ENCODE data around the gene QPCT. TPM values are rescaled to one million over a fixed set of nuclear protein-coding genes. Genes with fewer than 3 reads are reported as not detected.

The QPCT gene
- total RNA-seq, 4 donors from 2014 or later = 2.1 to 13.7 (median 7.2) TPM

DNA sequence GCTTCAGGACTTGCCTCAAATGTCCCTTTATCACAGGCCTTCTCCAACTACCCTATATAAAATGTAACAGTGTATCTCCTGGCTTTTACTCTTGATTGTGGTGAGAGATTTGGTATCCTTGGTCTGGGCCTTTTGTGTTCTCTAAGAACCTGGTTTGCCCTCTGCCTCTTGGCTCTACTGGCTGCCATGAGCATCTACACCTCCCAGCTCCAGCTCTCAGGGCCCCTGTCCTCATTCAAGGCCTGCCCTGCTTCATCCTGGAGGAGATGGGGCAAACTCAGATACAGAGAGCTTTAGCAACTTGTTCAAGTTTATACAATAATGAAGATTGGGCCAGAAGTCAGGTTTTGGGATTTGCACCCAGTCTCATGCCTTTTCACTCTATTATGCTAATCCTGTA lies 45.0 kb downstream of the QPCT start:
- H3K36me3 ChIP-seq = no peaks in the 10 kb centered on the region
- peak overlapping the region in 1 of 4 donors; percentile 64 for H3K27ac ChIP-seq
- DNase-seq = no peak
- no peaks in the 10 kb centered on the region for H3K9me3 ChIP-seq
- no peaks in the 10 kb centered on the region for H3K27me3 ChIP-seq
- intact Hi-C loops (cut with DNase I) = no loop called here
- H3K4me1 ChIP-seq = peaks cover 13 to 32% (median 17%) of the 10 kb centered on the region in 3 donors
- H3K4me3 ChIP-seq = no peak overlapping the region
- TF ChIP-seq POLR2A (IDR thresholded peaks at IDR 0.05) = no peak
- TF ChIP-seq, protein P1, sequence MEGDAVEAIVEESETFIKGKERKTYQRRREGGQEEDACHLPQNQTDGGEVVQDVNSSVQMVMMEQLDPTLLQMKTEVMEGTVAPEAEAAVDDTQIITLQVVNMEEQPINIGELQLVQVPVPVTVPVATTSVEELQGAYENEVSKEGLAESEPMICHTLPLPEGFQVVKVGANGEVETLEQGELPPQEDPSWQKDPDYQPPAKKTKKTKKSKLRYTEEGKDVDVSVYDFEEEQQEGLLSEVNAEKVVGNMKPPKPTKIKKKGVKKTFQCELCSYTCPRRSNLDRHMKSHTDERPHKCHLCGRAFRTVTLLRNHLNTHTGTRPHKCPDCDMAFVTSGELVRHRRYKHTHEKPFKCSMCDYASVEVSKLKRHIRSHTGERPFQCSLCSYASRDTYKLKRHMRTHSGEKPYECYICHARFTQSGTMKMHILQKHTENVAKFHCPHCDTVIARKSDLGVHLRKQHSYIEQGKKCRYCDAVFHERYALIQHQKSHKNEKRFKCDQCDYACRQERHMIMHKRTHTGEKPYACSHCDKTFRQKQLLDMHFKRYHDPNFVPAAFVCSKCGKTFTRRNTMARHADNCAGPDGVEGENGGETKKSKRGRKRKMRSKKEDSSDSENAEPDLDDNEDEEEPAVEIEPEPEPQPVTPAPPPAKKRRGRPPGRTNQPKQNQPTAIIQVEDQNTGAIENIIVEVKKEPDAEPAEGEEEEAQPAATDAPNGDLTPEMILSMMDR (IDR thresholded peaks at IDR 0.05) = peak in 1 of 6 experiments; percentile 9

DNA sequence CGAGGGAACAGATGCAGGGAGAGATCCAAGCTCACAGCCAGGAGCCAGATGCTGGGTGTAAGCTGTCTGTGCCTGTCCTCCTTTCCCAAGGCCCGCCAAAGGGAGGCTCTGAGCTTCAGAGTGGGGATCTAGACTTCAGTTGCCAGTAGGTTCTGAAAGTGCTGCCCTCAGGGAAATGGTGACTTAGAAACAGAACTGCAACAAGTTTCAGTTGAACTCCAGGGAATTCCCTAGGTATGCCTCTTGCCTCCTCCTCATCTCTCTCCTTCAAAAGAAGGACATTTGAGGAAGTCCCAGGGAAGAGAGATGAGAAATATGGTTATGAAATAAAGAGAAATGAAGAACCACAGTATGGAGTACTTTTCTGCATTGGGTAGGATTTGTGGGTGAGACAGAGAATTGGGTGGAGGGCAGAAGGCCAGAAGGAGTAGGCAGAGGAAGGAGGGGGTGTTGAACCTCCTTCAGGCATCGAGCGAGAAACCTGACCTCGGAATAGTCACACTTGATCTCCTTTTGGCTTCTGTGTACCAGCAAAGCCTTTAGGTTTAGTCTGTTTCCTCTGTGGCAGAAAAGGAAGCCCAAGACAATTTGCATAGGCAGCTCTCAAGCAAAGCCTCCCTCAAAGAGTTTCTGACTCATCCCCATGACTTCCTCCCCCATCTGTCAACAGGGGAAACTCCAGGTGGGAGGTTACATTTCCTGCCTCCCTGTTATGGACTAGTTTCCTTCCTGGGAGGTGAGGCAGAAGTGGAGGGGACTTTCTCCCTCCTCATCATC lies 45.7 kb downstream of the QPCT start:
- TF ChIP-seq, protein P1 (IDR thresholded peaks at IDR 0.05) = no peak
- no peak for TF ChIP-seq POLR2A (IDR thresholded peaks at IDR 0.05)
- Histone ChIP-seq H3K27me3 (no peaks in the 10 kb centered on the region), H3K4me1 (peaks cover 13 to 32% (median 17%) of the 10 kb centered on the region in 3 donors), H3K4me3 (peak overlapping the region in 1 of 4 donors; percentile 19), H3K9me3 (no peaks in the 10 kb centered on the region), H3K36me3 (no peaks in the 10 kb centered on the region), H3K27ac (peak overlapping the region; percentile 40 to 77 (median 58))
- 16 to 36% methylated on average over 5 of the region's 5 CpGs for WGBS, 2 donors
- DNase-seq = no peak
- intact Hi-C loops (cut with DNase I) = no loop called here

DNA sequence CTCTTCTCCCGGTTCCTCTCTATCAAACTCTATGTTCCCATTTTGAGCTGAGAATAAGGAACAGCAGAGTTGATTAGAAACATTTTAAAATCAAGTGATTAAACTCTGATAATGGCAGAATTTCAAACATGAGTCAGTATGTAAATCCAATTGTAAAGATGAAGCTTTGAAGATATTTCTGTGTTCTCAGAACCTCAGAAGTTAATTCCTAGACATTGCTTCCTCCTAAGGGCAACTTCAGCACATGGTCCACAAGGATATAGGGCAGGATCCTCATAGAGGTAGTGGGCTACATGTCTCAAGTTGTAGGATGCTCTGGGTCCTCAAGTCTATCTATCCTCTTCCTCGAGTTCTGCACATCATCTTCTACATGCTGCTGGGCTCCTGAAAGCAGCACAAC lies 46.3 kb downstream of the QPCT start:
- DNase-seq = no peak
- TF ChIP-seq, protein P1 (IDR thresholded peaks at IDR 0.05) = no peak
- TF ChIP-seq POLR2A (IDR thresholded peaks at IDR 0.05) = no peak
- WGBS, 2 donors = 33 to 44% methylated on average over 2 of the region's 2 CpGs
- intact Hi-C loops (cut with DNase I) = no loop called here
- Histone ChIP-seq H3K4me1 (peaks cover 13 to 32% (median 17%) of the 10 kb centered on the region in 3 donors), H3K27me3 (no peaks in the 10 kb centered on the region), H3K4me3 (no peak overlapping the region), H3K9me3 (no peaks in the 10 kb centered on the region), H3K27ac (peak overlapping the region in 2 of 4 donors; percentile 53 to 77), H3K36me3 (no peaks in the 10 kb centered on the region)

DNA sequence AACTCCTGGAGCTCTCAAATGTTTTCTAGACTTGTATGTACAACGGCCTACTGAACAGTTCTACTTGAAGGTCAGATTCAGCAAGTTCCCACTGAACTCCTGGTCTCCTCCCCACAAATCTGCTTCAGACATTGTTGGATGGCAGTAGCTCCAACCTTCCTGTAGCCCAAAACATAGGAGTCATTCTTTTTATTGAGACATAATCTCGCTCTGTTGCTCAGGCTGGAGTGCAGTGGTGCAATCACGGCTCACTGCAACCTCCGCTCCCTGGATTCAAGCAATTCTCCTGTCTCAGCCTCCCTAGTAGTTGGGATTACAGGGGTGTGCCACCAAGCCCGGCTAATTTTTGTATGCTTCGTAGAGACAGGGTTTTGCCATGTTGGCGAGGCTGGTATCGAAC lies 47.3 kb downstream of the QPCT start:
- Histone ChIP-seq H3K4me3 (no peak overlapping the region), H3K9me3 (no peaks in the 10 kb centered on the region), H3K36me3 (no peaks in the 10 kb centered on the region), H3K4me1 (peaks cover 13 to 32% (median 17%) of the 10 kb centered on the region in 3 donors), H3K27ac (no peak overlapping the region), H3K27me3 (no peaks in the 10 kb centered on the region)
- no peak for TF ChIP-seq POLR2A (IDR thresholded peaks at IDR 0.05)
- TF ChIP-seq, protein P1 (IDR thresholded peaks at IDR 0.05) = no peak
- WGBS, 2 donors = 94% methylated on average over 7 of the region's 8 CpGs
- no peak for DNase-seq
- intact Hi-C loops (cut with DNase I) = no loop called here

DNA sequence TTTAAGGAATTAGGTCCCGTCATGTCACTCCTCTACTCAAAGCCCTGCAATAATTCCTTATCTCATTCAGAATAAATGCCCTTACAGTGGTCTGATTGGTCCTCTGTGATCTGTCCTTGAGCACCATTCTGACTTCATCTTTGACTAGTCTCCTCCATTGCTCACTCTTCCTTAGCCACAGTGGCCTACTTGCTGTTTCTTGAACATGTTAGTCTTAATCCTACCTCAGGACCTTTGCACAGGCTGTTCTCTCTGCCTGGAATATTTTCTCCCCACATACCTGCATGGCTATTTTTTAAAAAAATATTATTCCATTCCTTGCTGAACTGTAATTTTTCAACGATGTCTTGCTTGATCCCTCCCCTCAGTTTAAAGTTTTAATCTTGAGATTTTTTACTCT lies 48.0 kb downstream of the QPCT start:
- intact Hi-C loops (cut with DNase I) = no loop called here
- WGBS, 2 donors = 89 to 100% methylated on average over 2 of the region's 2 CpGs
- no peaks in the 10 kb centered on the region for H3K27me3 ChIP-seq
- H3K4me1 ChIP-seq = peaks cover 13 to 30% (median 17%) of the 10 kb centered on the region in 3 donors
- TF ChIP-seq POLR2A (IDR thresholded peaks at IDR 0.05) = no peak
- TF ChIP-seq, protein P1 (IDR thresholded peaks at IDR 0.05) = no peak
- H3K36me3 ChIP-seq = no peaks in the 10 kb centered on the region
- no peak overlapping the region for H3K27ac ChIP-seq
- DNase-seq = no peak
- H3K9me3 ChIP-seq = no peaks in the 10 kb centered on the region
- H3K4me3 ChIP-seq = no peak overlapping the region

All from esophagus squamous epithelium (tissue), 5 donors.